HL-60/S4 treated with phorbol 12-myristate 13-acetate at 8.2 ng/mL for 4 days and 3 days (cell line): ENCODE results near the gene TNNT3.

Source experiments
- in situ Hi-C: fragments of 300-500 bp; cut with MboI; formaldehyde crosslinking; loops from 2 replicates; pipeline ENCODE4 v1.15.0; 2022; ENCODE audit warnings: low sequenced_read_pairs

Gene TNNT3

GRCh38 chr11:1921574-1922141, 2.2 kb downstream of the TNNT3 start:
- in situ Hi-C loops = no loop called here

GRCh38 chr11:1922481-1923081, 3.1 kb downstream of the TNNT3 start:
- in situ Hi-C loops = no loop called here

- in situ Hi-C loops = no loop called here
These were observed 3.9 kb downstream of the TNNT3 start for GRCh38 chr11:1923201-1923956.

GRCh38 chr11:1924181-1924580, 4.7 kb downstream of the TNNT3 start:
- in situ Hi-C loops = no loop called here

- in situ Hi-C loops = no loop called here
These were observed 5.3 kb downstream of the TNNT3 start for GRCh38 chr11:1924646-1925372.

- in situ Hi-C loops = no loop called here
These were observed 6.1 kb downstream of the TNNT3 start for GRCh38 chr11:1925373-1926155.

- in situ Hi-C loops = no loop called here
These were observed 6.9 kb downstream of the TNNT3 start for GRCh38 chr11:1926156-1927025.

GRCh38 chr11:1927026-1927847, 7.7 kb downstream of the TNNT3 start:
- in situ Hi-C loops = no loop called here

- in situ Hi-C loops = no loop called here
These were observed 8.5 kb downstream of the TNNT3 start for GRCh38 chr11:1927848-1928469.

- in situ Hi-C loops = no loop called here
These were observed 9.0 kb downstream of the TNNT3 start for GRCh38 chr11:1928470-1928890.

GRCh38 chr11:1928891-1929541, 9.5 kb downstream of the TNNT3 start:
- in situ Hi-C loops = no loop called here

GRCh38 chr11:1929621-1930461, 10.3 kb downstream of the TNNT3 start:
- in situ Hi-C loops = no loop called here

GRCh38 chr11:1930462-1930830, 10.9 kb downstream of the TNNT3 start:
- in situ Hi-C loops = no loop called here

- in situ Hi-C loops = no loop called here
These were observed 12.0 kb downstream of the TNNT3 start for GRCh38 chr11:1931341-1932104.

GRCh38 chr11:1932105-1932480, 12.6 kb downstream of the TNNT3 start:
- in situ Hi-C loops = no loop called here

- in situ Hi-C loops = no loop called here
These were observed 13.2 kb downstream of the TNNT3 start for GRCh38 chr11:1932681-1933080.
